NCI-H146 treated with DMSO at 0.1 percent for 48 hours (cell line): Measurements from ENCODE around the gene C1QL4.
"Not testable (repeated sequence)": the region's sequence is repeated elsewhere in the genome, so short reads cannot be mapped to it uniquely, and the experiment has no call there.

Experiments
- DNase-seq: peaks from one replicate; lab custom pipeline; 2025; ENCODE audit not compliant: unreplicated experiment; lab: John Stamatoyannopoulos, UW

Gene C1QL4

DNA sequence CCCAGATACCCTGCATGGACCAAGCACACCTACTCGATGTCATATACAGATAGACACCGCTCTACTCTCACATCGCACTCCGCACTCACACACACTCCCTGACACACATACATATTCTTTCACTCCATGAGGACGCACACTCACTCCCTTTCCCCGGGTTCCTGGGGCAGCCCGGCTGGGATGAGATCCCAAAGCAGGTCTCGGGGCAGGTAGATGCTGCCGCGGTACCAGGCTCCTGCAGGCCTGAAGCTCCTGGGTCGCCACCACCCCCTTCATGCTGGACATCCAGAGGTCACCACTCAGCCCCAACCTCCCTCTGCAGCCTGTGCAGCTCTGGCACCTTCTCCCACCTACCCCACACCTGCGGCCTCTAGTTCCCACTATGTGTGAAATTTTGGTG lies 2.3 kb downstream of the C1QL4 start:
- DNase-seq = no peak

DNA sequence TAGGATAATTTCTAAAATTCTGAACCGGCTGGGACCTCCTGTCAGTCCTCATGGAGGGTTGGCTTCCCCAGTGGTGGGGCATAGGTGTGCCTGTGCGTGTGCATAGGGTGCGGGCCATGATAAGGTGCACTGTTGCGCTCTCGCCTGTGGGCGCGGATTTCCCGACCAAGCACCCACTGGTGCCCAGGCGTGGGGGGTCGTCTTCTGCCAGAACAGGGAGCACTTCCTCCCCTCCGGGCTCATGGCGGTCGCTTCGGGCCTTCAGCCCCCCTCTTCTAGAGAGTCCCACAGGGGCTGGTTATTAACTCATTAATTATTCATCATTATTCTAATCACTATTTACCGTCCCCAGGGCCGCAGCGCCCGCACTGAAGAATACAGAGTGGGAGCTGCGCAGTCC lies 2.8 kb downstream of the C1QL4 start:
- no peak for DNase-seq

- DNase-seq = not testable (repeated sequence)
Observed at GRCh38 chr12:49333778-49334177, 3.2 kb downstream of the C1QL4 start.

GRCh38 chr12:49332891-49333371 lies 4.1 kb downstream of the C1QL4 start:
- no peak for DNase-seq

DNA sequence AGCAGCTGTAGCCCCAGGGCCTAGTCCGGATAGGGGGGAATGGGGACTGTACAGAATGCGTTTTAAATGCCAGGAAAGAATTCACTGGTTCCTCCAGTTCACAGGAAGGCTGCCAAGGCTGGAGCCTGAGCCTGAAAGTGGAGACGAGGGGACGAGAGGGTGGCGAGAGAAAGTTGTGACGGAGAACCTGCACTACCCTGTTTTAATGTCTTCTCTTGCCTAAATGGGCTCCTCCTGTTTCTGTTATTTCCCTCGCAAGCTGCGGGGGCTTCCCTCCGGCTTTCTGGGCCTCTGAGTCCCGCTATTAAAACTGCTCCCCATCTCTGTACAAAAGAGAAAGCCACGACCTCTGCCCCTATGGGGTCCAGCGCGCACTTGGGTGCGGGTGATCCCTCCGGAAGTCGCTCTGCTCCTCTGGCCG lies 4.5 kb downstream of the C1QL4 start:
- DNase-seq = no peak

- DNase-seq = no peak
Observed at GRCh38 chr12:49331380-49332222, 5.4 kb downstream of the C1QL4 start.

DNA sequence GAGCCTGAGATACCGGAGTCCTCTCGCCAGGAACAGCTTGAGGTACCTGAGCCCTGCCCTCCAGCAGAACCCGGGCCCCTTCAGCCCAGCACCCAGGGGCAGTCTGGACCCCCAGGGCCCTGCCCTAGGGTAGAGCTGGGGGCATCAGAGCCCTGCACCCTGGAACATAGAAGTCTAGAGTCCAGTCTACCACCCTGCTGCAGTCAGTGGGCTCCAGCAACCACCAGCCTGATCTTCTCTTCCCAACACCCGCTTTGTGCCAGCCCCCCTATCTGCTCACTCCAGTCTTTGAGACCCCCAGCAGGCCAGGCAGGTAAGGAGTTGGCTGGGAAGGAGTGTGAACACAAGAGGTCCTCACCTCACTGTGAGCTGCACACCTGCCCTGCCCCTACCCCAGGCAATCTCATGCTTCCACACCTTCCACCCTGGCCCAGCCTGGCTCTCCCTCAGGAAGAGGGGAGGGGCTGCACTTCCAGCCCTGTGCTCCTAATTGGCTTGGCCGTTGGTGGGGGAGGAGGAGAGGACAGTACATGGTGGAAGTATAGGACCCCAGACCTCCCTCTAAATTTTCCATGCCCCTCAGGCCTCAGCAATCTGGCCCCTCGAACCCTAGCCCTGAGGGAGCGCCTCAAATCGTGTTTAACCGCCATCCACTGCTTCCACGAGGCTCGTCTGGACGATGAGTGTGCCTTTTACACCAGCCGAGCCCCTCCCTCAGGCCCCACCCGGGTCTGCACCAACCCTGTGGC lies 6.2 kb downstream of the C1QL4 start:
- DNase-seq = no peak

DNA sequence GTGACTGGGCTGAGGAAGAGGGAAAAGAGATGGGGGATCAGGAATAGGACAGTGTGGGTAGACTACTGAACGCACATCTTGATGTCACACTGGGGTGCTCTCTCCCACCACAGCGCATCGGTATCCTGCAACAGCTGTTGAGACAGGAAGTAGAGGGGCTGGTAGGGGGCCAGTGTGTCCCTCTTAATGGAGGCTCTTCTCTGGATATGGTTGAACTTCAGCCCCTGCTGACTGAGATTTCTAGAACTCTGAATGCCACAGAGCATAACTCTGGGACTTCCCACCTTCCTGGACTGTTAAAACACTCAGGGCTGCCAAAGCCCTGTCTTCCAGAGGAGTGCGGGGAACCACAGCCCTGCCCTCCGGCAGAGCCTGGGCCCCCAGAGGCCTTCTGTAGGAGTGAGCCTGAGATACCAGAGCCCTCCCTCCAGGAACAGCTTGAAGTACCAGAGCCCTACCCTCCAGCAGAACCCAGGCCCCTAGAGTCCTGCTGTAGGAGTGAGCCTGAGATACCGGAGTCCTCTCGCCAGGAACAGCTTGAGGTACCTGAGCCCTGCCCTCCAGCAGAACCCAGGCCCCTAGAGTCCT lies 6.9 kb downstream of the C1QL4 start:
- no peak for DNase-seq

DNA sequence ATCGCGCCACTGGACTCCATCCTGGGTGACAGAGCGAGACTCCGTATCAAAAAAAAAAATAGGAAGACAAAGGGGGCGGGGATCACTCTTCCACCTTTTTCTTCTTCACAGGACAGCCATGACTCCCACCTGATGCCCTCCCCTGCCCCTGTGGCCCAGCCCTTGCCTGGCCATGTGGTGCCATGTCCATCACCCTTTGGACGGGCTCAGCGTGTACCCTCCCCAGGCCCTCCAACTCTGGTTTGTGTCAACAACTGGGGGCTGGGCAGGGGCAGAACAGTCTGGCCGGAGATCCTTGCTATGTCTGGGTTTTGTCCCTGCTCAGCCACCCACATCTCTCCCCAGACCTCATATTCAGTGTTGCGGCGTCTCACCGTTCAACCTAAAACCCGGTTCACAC lies 8.2 kb downstream of the C1QL4 start:
- DNase-seq = no peak

GRCh38 chr12:49327887-49328286 lies 9.1 kb downstream of the C1QL4 start:
- DNase-seq = no peak

DNA sequence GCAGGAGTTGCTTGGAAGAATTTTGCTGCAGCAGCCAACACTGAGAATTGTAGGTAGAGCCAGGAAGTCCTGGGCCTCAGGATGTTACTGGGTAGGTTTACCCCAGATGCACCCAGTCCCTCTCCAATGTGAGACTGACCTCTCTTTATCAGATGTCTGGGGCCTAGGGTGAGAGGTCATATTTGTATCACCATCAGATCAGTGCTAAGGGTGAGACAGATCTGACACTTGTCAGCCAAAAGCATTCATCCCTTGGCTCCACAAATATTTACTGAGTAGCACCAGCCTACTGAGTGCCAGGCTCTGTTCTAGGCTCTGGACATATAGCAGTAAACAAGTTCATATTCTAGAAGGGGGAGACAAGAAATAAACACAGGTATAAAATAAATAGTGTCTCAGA lies 9.6 kb downstream of the C1QL4 start:
- no peak for DNase-seq

DNA sequence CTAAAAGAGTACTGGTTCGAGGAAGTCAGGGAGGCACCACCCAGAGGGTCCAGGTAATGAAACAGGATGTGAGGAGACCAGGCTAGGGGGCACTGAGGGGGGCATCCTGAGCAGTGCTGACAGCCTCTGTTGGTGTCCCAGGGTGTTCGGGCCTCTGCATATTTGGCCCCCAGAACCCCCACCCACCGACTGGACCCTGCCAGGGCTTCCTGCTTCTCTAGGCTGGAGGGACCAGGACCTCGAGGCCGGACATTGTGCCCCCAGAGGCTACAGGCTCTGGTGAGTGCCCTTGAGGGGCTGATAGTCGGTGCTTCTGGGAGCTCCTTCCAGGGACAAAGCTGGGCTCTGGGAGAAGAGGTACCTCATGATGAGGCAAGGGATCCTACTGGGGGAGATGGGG lies 11.4 kb downstream of the C1QL4 start:
- no peak for DNase-seq

DNA sequence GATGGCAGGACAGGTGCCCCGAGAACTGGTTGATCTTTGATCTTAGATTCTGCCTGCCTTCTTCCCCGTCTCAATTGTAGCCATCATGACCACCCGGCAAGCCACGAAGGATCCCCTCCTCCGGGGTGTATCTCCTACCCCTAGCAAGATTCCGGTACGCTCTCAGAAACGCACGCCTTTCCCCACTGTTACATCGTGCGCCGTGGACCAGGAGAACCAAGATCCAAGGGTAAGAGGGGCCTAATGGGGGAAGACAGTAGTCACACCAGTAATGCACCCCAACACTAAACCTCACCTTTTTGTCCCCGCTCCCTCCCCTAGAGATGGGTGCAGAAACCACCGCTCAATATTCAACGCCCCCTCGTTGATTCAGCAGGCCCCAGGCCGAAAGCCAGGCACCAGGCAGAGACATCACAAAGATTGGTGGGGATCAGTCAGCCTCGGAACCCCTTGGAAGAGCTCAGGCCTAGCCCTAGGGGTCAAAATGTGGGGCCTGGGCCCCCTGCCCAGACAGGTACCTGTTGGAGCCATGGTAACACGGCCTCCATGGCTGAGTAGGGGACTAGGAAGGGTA lies 13.4 kb downstream of the C1QL4 start:
- no peak for DNase-seq

DNA sequence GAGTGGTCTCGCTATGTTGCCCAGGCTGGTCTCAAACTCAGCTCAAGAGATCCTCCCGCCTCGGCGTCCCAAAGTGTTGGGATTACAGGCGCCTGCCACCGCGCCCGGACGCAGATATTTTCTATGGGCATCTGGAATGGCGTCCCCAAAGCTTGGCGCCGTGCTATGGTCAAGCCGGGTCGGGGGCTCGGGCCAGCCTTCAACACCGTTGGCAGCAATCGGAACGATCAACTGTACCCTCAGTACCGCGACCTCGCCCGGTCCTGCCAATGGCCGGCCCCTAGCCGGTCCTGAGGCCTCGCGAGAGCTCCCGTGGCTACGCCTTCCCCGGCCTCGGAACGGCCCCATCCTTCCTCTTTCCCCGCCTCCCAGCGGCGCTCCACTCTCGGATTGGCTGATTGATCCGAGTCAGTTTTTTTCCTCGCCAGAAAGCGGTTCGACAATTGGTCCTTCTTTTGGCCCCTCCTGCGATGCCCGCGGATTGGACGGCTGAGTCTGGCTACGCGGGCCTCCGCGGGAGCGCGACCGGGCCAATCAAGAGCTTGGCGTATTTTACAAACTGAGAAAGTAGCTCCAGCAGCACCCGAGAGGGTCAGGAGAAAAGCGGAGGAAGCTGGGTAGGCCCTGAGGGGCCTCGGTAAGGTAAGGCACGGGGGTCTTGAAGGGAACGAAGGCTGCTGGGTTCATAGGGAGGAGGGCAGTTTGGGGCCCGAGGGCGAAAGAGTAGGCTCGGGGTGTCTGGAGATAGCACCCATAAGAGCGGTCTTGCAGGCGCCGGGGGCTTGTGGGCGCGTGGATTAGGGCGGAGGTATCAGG lies 14.1 kb downstream of the C1QL4 start, which contains the start of gene TROAP:
TSS of gene TROAP (plus strand) at position 548 of the 816 bp plus-strand sequence. CDS start 354 bp downstream, outside the sequence.
- DNase-seq = peak; percentile 98

DNA sequence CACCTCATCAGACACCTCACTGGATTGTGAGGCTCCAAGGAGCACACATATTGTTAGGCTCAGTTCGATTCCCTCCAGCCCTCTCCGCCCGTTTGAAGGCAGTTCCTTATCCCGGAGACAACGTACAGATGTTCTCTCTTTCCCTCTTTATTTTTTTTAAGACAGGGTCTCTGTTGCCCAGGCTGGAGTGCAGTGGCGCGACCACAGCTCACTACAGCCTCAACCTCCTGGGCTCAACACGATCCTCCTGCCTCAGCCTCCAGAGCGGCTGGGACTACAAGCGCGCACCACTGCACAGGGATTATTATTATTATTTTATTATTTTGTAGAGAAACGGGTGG lies 14.7 kb downstream of the C1QL4 start:
- DNase-seq = peak; percentile 26

GRCh38 chr12:49320411-49321103 lies 16.4 kb downstream of the C1QL4 start:
- DNase-seq = not testable (repeated sequence)

- not testable (repeated sequence) for DNase-seq
Observed at GRCh38 chr12:49317118-49317517, 19.9 kb downstream of the C1QL4 start.

DNA sequence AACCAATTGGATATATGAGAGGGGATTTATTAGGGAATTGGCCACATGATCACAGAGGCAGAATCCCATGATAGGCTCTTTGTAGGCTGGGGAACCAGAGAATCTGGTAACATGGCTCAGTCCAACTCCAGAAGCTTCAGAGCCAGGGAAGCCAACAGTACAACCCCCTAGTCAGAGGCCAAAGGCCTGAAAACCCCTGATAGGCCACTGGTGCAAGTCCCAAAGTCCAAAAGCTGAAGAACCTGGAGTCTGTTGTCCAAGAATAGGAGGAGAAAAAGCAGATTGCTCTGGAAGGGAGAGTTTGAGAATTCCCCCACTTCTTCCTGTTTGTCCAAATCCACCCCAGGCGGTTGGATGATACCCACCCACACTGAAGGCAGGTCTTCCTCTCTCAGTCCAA lies 22.2 kb downstream of the C1QL4 start:
- no peak for DNase-seq

GRCh38 chr12:49310451-49311000 lies 26.5 kb downstream of the C1QL4 start:
- not testable (repeated sequence) for DNase-seq

DNA sequence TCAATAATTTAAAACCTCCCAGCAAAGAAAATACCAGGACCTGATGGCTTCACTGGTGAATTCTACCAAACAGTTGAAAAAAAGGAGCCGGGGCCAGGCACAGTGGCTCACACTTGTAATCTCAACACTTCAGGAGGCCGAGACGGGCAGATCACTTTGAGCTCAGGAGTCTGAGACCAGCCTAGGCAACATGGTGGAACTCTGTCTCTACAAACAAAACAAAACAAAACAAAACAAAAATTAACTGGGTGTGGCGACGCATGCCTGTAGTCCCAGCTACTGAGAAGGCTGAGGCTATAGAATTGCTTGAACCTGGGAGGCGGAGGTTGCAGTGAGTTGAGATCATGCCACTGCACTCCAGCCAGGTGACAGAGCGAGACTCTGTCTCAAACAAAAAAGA lies 27.6 kb downstream of the C1QL4 start:
- no peak for DNase-seq
